GM23338 (cell line): Measurements from ENCODE around the gene MDM4.

ENCODE experiments used
- CTCF ChIP-seq, 2 experiments: fragments of 200-600 bp in 1 of 2; sonication (generic) in 1 of 2; conservative IDR thresholded peaks; 2 replicates each; pipeline versions ENCODE4 v1.5.1 to v1.6.1; 2016 to 2017; ENCODE audit warnings: antibody characterized with exemption in 2 of 2, low read depth in 2 of 2, mild to moderate bottlenecking in 2 of 2, moderate library complexity in 1 of 2
- EZH2 ChIP-seq: fragments of 200-600 bp; sonication (generic); IDR thresholded peaks from one replicate; pipeline ENCODE4 v1.8.0; 2017; ENCODE audit warnings: antibody characterized with exemption, mild to moderate bottlenecking, low read depth; ENCODE audit not compliant: unreplicated experiment
- JUNB ChIP-seq: IDR thresholded peaks from one replicate; pipeline ENCODE4 v1.6.1; 2016; ENCODE audit warnings: antibody characterized with exemption; ENCODE audit not compliant: unreplicated experiment
- POLR2AphosphoS5 ChIP-seq: IDR thresholded peaks from 2 replicates; pipeline ENCODE4 v1.6.1; 2016; ENCODE audit warnings: antibody characterized with exemption, low read depth
- TF ChIP-seq, protein P1 (sequence below): IDR thresholded peaks from one replicate; pipeline ENCODE4 v1.6.1; 2018; ENCODE audit warnings: antibody characterized with exemption; ENCODE audit not compliant: unreplicated experiment

- TF ChIP-seq CTCF (conservative IDR thresholded peaks at IDR 0.05; ENCODE audit: low read depth in 2 of 2): no peak
- no peak for TF ChIP-seq JUNB
- peak; percentile 85 for TF ChIP-seq POLR2AphosphoS5
- TF ChIP-seq, protein P1, sequence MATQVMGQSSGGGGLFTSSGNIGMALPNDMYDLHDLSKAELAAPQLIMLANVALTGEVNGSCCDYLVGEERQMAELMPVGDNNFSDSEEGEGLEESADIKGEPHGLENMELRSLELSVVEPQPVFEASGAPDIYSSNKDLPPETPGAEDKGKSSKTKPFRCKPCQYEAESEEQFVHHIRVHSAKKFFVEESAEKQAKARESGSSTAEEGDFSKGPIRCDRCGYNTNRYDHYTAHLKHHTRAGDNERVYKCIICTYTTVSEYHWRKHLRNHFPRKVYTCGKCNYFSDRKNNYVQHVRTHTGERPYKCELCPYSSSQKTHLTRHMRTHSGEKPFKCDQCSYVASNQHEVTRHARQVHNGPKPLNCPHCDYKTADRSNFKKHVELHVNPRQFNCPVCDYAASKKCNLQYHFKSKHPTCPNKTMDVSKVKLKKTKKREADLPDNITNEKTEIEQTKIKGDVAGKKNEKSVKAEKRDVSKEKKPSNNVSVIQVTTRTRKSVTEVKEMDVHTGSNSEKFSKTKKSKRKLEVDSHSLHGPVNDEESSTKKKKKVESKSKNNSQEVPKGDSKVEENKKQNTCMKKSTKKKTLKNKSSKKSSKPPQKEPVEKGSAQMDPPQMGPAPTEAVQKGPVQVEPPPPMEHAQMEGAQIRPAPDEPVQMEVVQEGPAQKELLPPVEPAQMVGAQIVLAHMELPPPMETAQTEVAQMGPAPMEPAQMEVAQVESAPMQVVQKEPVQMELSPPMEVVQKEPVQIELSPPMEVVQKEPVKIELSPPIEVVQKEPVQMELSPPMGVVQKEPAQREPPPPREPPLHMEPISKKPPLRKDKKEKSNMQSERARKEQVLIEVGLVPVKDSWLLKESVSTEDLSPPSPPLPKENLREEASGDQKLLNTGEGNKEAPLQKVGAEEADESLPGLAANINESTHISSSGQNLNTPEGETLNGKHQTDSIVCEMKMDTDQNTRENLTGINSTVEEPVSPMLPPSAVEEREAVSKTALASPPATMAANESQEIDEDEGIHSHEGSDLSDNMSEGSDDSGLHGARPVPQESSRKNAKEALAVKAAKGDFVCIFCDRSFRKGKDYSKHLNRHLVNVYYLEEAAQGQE: peak; percentile 25
- no peak for TF ChIP-seq EZH2
These were observed at the start of gene MDM4 for GRCh38 chr1:204516180-204516879.
